Adrenal gland (tissue), 5 donors: Measurements from ENCODE around the gene POMGNT1.

Experiments
- POLR2A ChIP-seq, 2 donors: fragments of 450-650 bp; IDR thresholded peaks; one replicate each; pipeline ENCODE4 v1.6.1; 2017; ENCODE audit warnings: antibody characterized with exemption in 2 of 2, mild to moderate bottlenecking in 2 of 2, moderate library complexity in 1 of 2
- TF ChIP-seq, protein P1 (sequence below), 6 experiments: fragments of 450-650 bp in 4 of 6; fragments of 200-600 bp in 2 of 6; sonication (generic) in 1 of 6; IDR thresholded peaks; 1 replicate in 5 of 6; 2 replicates in 1 of 6; pipeline versions ENCODE4 v1.5.1 to v1.8.0; 2016 to 2021; ENCODE audit warnings: antibody characterized with exemption in 6 of 6, mild to moderate bottlenecking in 2 of 6, moderate library complexity in 1 of 6
- donor health status: DM: no; HTN: no; CAD: no.

DNA sequence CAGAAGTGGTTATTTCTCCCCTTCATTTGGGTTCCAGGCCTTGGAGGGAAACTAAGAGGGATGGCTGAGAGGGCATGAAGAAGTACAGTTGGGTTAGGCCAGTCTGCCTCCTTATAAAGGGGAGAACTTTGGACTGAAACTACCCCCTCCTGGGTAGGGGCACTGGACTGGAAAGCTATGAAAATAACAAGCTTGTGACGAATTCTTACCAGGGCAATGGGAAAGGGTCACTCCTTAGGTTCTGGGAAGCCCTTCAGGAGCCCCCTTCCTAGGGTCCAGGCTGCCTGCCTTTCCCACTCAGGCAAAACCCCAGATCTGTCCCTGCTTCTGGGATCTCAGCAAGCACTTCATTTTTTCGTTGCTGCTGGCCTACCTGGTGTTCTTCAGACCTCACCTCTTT is 12.2 kb downstream of the POMGNT1 start:
- TF ChIP-seq, protein P1, sequence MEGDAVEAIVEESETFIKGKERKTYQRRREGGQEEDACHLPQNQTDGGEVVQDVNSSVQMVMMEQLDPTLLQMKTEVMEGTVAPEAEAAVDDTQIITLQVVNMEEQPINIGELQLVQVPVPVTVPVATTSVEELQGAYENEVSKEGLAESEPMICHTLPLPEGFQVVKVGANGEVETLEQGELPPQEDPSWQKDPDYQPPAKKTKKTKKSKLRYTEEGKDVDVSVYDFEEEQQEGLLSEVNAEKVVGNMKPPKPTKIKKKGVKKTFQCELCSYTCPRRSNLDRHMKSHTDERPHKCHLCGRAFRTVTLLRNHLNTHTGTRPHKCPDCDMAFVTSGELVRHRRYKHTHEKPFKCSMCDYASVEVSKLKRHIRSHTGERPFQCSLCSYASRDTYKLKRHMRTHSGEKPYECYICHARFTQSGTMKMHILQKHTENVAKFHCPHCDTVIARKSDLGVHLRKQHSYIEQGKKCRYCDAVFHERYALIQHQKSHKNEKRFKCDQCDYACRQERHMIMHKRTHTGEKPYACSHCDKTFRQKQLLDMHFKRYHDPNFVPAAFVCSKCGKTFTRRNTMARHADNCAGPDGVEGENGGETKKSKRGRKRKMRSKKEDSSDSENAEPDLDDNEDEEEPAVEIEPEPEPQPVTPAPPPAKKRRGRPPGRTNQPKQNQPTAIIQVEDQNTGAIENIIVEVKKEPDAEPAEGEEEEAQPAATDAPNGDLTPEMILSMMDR (IDR thresholded peaks at IDR 0.05) = no peak
- TF ChIP-seq POLR2A (IDR thresholded peaks at IDR 0.05) = no peak
